Gastroesophageal sphincter (tissue), 3 donors: Measurements from ENCODE around the gene NEDD8.

Experiments used
- CTCF ChIP-seq, 4 experiments: fragments of 200-600 bp in 2 of 4; fragments of 450-650 bp in 2 of 4; sonication (generic) in 1 of 4; IDR thresholded peaks; one replicate each; pipeline ENCODE4 v1.5.1; 2017 to 2019; ENCODE audit warnings: antibody characterized with exemption in 4 of 4, mild to moderate bottlenecking in 2 of 4, moderate library complexity in 2 of 4
- POLR2A ChIP-seq, 2 donors: fragments of 450-650 bp; IDR thresholded peaks; one replicate each; pipeline ENCODE4 v1.6.1; 2017; ENCODE audit warnings: antibody characterized with exemption in 2 of 2, mild to moderate bottlenecking in 2 of 2, moderate library complexity in 1 of 2
- POLR2AphosphoS5 ChIP-seq: sonication (generic); formaldehyde crosslinking; IDR thresholded peaks from one replicate; pipeline ENCODE4 v1.6.1; 2017; ENCODE audit warnings: antibody characterized with exemption

GRCh38 chr14:24260780-24261157, 28.6 kb upstream of the NEDD8 start:
- TF ChIP-seq CTCF (IDR thresholded peaks at IDR 0.05) (no peak), POLR2AphosphoS5 (no peak), POLR2A (IDR thresholded peaks at IDR 0.05) (no peak)
